ENCODE data around the gene IL2. TPM values are rescaled to one million over a fixed set of nuclear protein-coding genes. Genes with fewer than 3 reads are reported as not detected.

Gene IL2
- total RNA-seq, 6 experiments from 2014 or later, result not detected

GRCh38 chr4:122476745-122477144, 20.2 kb upstream of the IL2 start:
- intact Hi-C loops (cut with DNase I), result no loop called here
- H3K27ac ChIP-seq, result no peak overlapping the region
- H3K4me3 ChIP-seq, result no peak overlapping the region
- H3K36me3 ChIP-seq, result no peaks in the 10 kb centered on the region
- DNase-seq, result no peak
- TF ChIP-seq POLR2A (IDR thresholded peaks at IDR 0.05) (no peak), CTCF (IDR thresholded peaks at IDR 0.05) (no peak)
- H3K9me3 ChIP-seq, result no peaks in the 10 kb centered on the region
- no peak for ATAC-seq
- H3K27me3 ChIP-seq, result no peaks in the 10 kb centered on the region
- H3K4me1 ChIP-seq, result no peaks in the 10 kb centered on the region
- WGBS (ENCODE audit: insufficient coverage, low coverage, low lambda C conversion rate, missing lambda C conversion rate), result 63% methylated on average over 1 of the region's 1 CpG

GRCh38 chr4:122476126-122476525, 19.6 kb upstream of the IL2 start:
- DNase-seq, result no peak
- Histone ChIP-seq H3K27me3 (no peaks in the 10 kb centered on the region), H3K4me3 (no peak overlapping the region), H3K9me3 (no peaks in the 10 kb centered on the region), H3K36me3 (no peaks in the 10 kb centered on the region), H3K4me1 (no peaks in the 10 kb centered on the region), H3K27ac (no peak overlapping the region)
- intact Hi-C loops (cut with DNase I), result no loop called here
- no peak for ATAC-seq
- 17% methylated on average over 1 of the region's 1 CpG for WGBS (ENCODE audit: insufficient coverage, low coverage, low lambda C conversion rate, missing lambda C conversion rate)
- TF ChIP-seq CTCF (IDR thresholded peaks at IDR 0.05) (no peak), POLR2A (IDR thresholded peaks at IDR 0.05) (no peak)

- intact Hi-C loops (cut with DNase I), result no loop called here
- no peaks in the 10 kb centered on the region for H3K36me3 ChIP-seq
- no peaks in the 10 kb centered on the region for H3K4me1 ChIP-seq
- no peak overlapping the region for H3K4me3 ChIP-seq
- no peaks in the 10 kb centered on the region for H3K9me3 ChIP-seq
- DNase-seq, result no peak
- WGBS (ENCODE audit: insufficient coverage, low coverage, low lambda C conversion rate, missing lambda C conversion rate), result 67% methylated on average over 3 of the region's 3 CpGs
- no peak for TF ChIP-seq POLR2A (IDR thresholded peaks at IDR 0.05)
- no peak for TF ChIP-seq CTCF (IDR thresholded peaks at IDR 0.05)
- no peak for ATAC-seq
- H3K27me3 ChIP-seq, result no peaks in the 10 kb centered on the region
- no peak overlapping the region for H3K27ac ChIP-seq
These were observed 18.7 kb upstream of the IL2 start for GRCh38 chr4:122475233-122475632.

- TF ChIP-seq CTCF (IDR thresholded peaks at IDR 0.05) (no peak), POLR2A (IDR thresholded peaks at IDR 0.05) (no peak)
- no peak for DNase-seq
- intact Hi-C loops (cut with DNase I), result no loop called here
- peaks cover 0 to 4% (median 0%) of the 10 kb centered on the region in 4 donors for H3K9me3 ChIP-seq
- H3K27ac ChIP-seq, result no peak overlapping the region
- no peaks in the 10 kb centered on the region for H3K36me3 ChIP-seq
- no peak for ATAC-seq
- 53% methylated on average over 1 of the region's 1 CpG for WGBS (ENCODE audit: insufficient coverage, low coverage, low lambda C conversion rate, missing lambda C conversion rate)
- no peaks in the 10 kb centered on the region for H3K4me1 ChIP-seq
- H3K27me3 ChIP-seq, result no peaks in the 10 kb centered on the region
- H3K4me3 ChIP-seq, result no peak overlapping the region
These were observed 12.9 kb upstream of the IL2 start for GRCh38 chr4:122469457-122469856.

- Histone ChIP-seq H3K27ac (no peak overlapping the region), H3K4me3 (no peak overlapping the region), H3K4me1 (no peaks in the 10 kb centered on the region), H3K36me3 (no peaks in the 10 kb centered on the region), H3K27me3 (no peaks in the 10 kb centered on the region), H3K9me3 (no peaks in the 10 kb centered on the region)
- TF ChIP-seq POLR2A (IDR thresholded peaks at IDR 0.05), result no peak
- no peak for TF ChIP-seq CTCF (IDR thresholded peaks at IDR 0.05)
- ATAC-seq (peak in 3 of 4 donors; percentile 39 to 45 (median 44)), DNase-seq (no peak)
- WGBS (ENCODE audit: insufficient coverage, low coverage, low lambda C conversion rate, missing lambda C conversion rate), result 23% methylated on average over 5 of the region's 5 CpGs
- intact Hi-C loops (cut with DNase I), result no loop called here
These were observed 2.1 kb upstream of the IL2 start for GRCh38 chr4:122458625-122459024.
